Medulla oblongata (tissue), 1 donor: ENCODE measurements around the gene IL2RA.
"Not testable (repeated sequence)": the region's sequence is repeated elsewhere in the genome, so short reads cannot be mapped to it uniquely, and the experiment has no call there.

Experiments
- DNase-seq: peaks from one replicate; pipeline ENCODE4 v3.0.0-alpha.2; 2015; ENCODE audit errors: extremely low spot score

IL2RA gene

GRCh38 chr10:6013413-6014192 lies 48.6 kb downstream of the IL2RA start:
- no peak for DNase-seq

- DNase-seq = no peak
Observed at GRCh38 chr10:6012121-6012905, 49.9 kb downstream of the IL2RA start.

- no peak for DNase-seq
Observed at GRCh38 chr10:6011558-6011957, 50.6 kb downstream of the IL2RA start.

GRCh38 chr10:6010569-6010968 lies 51.6 kb downstream of the IL2RA start:
- no peak for DNase-seq

- DNase-seq = no peak
Observed at GRCh38 chr10:6009961-6010360, 52.2 kb downstream of the IL2RA start.

- DNase-seq = no peak
Observed at GRCh38 chr10:6009150-6009549, 53.0 kb downstream of the IL2RA start.

- no peak for DNase-seq
Observed at GRCh38 chr10:6008497-6009142, 53.5 kb downstream of the IL2RA start.

- no peak for DNase-seq
Observed at GRCh38 chr10:6006991-6007390, 55.2 kb downstream of the IL2RA start.

- no peak for DNase-seq
Observed at GRCh38 chr10:6006546-6006945, 55.6 kb downstream of the IL2RA start.

GRCh38 chr10:6005856-6006395 lies 56.2 kb downstream of the IL2RA start:
- DNase-seq = no peak

GRCh38 chr10:6005161-6005804 lies 56.9 kb downstream of the IL2RA start:
- DNase-seq = not testable (repeated sequence)

GRCh38 chr10:6002809-6003510 lies 59.2 kb downstream of the IL2RA start:
- no peak for DNase-seq

GRCh38 chr10:5999440-6000165 lies 62.6 kb downstream of the IL2RA start:
- no peak for DNase-seq

GRCh38 chr10:5996696-5997095 lies 65.5 kb downstream of the IL2RA start:
- no peak for DNase-seq

- no peak for DNase-seq
Observed at GRCh38 chr10:5992398-5992797, 69.8 kb downstream of the IL2RA start.

- no peak for DNase-seq
Observed at GRCh38 chr10:5991708-5992107, 70.5 kb downstream of the IL2RA start.

GRCh38 chr10:5989756-5990155 lies 72.4 kb downstream of the IL2RA start:
- DNase-seq = no peak

- no peak for DNase-seq
Observed at GRCh38 chr10:5988336-5988920, 73.7 kb downstream of the IL2RA start.

GRCh38 chr10:5987747-5988146 lies 74.4 kb downstream of the IL2RA start:
- no peak for DNase-seq

GRCh38 chr10:5985029-5985428 lies 77.1 kb downstream of the IL2RA start:
- no peak for DNase-seq
